HG03039 (cell line): ENCODE data around the gene SENP5.
A peak's percentile ranks its signal among the peaks of the same experiment; 100 is the strongest.

Source experiments
- ATAC-seq: cut with Tn5 transposase; IDR thresholded peaks from one replicate; pipeline ENCODE4 v1.9.1; 2021; ENCODE audit warnings: mild to moderate bottlenecking, moderate library complexity; ENCODE audit not compliant: unreplicated experiment

Gene SENP5

GRCh38 chr3:196967412-196968232 is 99.9 kb downstream of the SENP5 start:
- ATAC-seq: no peak

GRCh38 chr3:196968233-196969133 is 100.8 kb downstream of the SENP5 start, which contains the start of gene PIGZ:
Gene PIGZ, minus strand, starts transcription at chr3:196968833. Its CDS starts 16,802 bp downstream, at chr3:196952031.
- peak; percentile 46 for ATAC-seq

- peak; percentile 29 for ATAC-seq
These were observed 101.5 kb downstream of the SENP5 start for GRCh38 chr3:196969134-196969659.

- ATAC-seq: peak; percentile 55
These were observed 102.2 kb downstream of the SENP5 start for GRCh38 chr3:196969660-196970546.

GRCh38 chr3:196970547-196971093 is 102.9 kb downstream of the SENP5 start:
- no peak for ATAC-seq

GRCh38 chr3:196971094-196971698 is 103.5 kb downstream of the SENP5 start:
- no peak for ATAC-seq

- ATAC-seq: no peak
These were observed 106.9 kb downstream of the SENP5 start for GRCh38 chr3:196974661-196975060.

- no peak for ATAC-seq
These were observed 107.6 kb downstream of the SENP5 start for GRCh38 chr3:196975349-196975748.

- no peak for ATAC-seq
These were observed 109.2 kb downstream of the SENP5 start for GRCh38 chr3:196976941-196977340.

- ATAC-seq: no peak
These were observed 111.8 kb downstream of the SENP5 start for GRCh38 chr3:196979545-196979944.

- no peak for ATAC-seq
These were observed 113.9 kb downstream of the SENP5 start for GRCh38 chr3:196981657-196982056.

- ATAC-seq: no peak
These were observed 115.5 kb downstream of the SENP5 start for GRCh38 chr3:196983186-196983585.
